ENCODE measurements around the gene TNFSF11. TPM values are rescaled to one million over a fixed set of nuclear protein-coding genes. Genes with fewer than 3 reads are reported as not detected.

The TNFSF11 gene
- total and polyA plus RNA-seq, 2 donors from 2014 or later = 0.22 TPM; not detected in 1

GRCh38 chr13:42628666-42629065 is 54.7 kb downstream of the TNFSF11 start:
- H3K4me3 ChIP-seq (ENCODE audit: low read length in 3 of 3) = no peak overlapping the region
- DNase-seq (no peak), FAIRE-seq (no peak)
- no peaks in the 10 kb centered on the region for H3K36me3 ChIP-seq (ENCODE audit: control insufficient read depth in 2 of 3, insufficient read depth in 3 of 3, low read length in 3 of 3)
- no peaks in the 10 kb centered on the region for H3K27me3 ChIP-seq (ENCODE audit: control insufficient read depth, insufficient read depth, low read length)
- no peak for TF ChIP-seq CTCF (IDR thresholded peaks at IDR 0.05; ENCODE audit: borderline replicate concordance, extremely low read depth, insufficient read depth)
- no peak overlapping the region for H3K27ac ChIP-seq (ENCODE audit: low read depth in 2 of 2, low read length in 2 of 2)
- intact Hi-C loops (cut with DNase I) = no loop called here
- H3K4me1 ChIP-seq (ENCODE audit: control insufficient read depth in 2 of 3, insufficient read depth in 2 of 3, low read depth in 1 of 3, low read length in 3 of 3) = no peaks in the 10 kb centered on the region
- H3K9me3 ChIP-seq (ENCODE audit: control insufficient read depth in 2 of 3, insufficient read depth in 1 of 3, low read length in 3 of 3) = no peaks in the 10 kb centered on the region
- no peak overlapping the region for H3K9ac ChIP-seq (ENCODE audit: low read length in 3 of 3)

GRCh38 chr13:42631181-42631580 is 57.2 kb downstream of the TNFSF11 start:
- H3K27me3 ChIP-seq (ENCODE audit: control insufficient read depth, insufficient read depth, low read length) = no peaks in the 10 kb centered on the region
- H3K9ac ChIP-seq (ENCODE audit: low read length in 3 of 3) = no peak overlapping the region
- no peak overlapping the region for H3K27ac ChIP-seq (ENCODE audit: low read depth in 2 of 2, low read length in 2 of 2)
- H3K4me1 ChIP-seq (ENCODE audit: control insufficient read depth in 2 of 3, insufficient read depth in 2 of 3, low read depth in 1 of 3, low read length in 3 of 3) = no peaks in the 10 kb centered on the region
- H3K9me3 ChIP-seq (ENCODE audit: control insufficient read depth in 2 of 3, insufficient read depth in 1 of 3, low read length in 3 of 3) = no peaks in the 10 kb centered on the region
- FAIRE-seq = no peak
- TF ChIP-seq CTCF (IDR thresholded peaks at IDR 0.05; ENCODE audit: borderline replicate concordance, extremely low read depth, insufficient read depth) = no peak
- no peaks in the 10 kb centered on the region for H3K36me3 ChIP-seq (ENCODE audit: control insufficient read depth in 2 of 3, insufficient read depth in 3 of 3, low read length in 3 of 3)
- H3K4me3 ChIP-seq (ENCODE audit: low read length in 3 of 3) = no peak overlapping the region
- no peak for DNase-seq
- intact Hi-C loops (cut with DNase I) = no loop called here

GRCh38 chr13:42633495-42633894 is 59.5 kb downstream of the TNFSF11 start:
- no peak for FAIRE-seq
- intact Hi-C loops (cut with DNase I) = no loop called here
- no peak overlapping the region for H3K9ac ChIP-seq (ENCODE audit: low read length in 3 of 3)
- no peaks in the 10 kb centered on the region for H3K9me3 ChIP-seq (ENCODE audit: control insufficient read depth in 2 of 3, insufficient read depth in 1 of 3, low read length in 3 of 3)
- no peaks in the 10 kb centered on the region for H3K4me1 ChIP-seq (ENCODE audit: control insufficient read depth in 2 of 3, insufficient read depth in 2 of 3, low read depth in 1 of 3, low read length in 3 of 3)
- H3K4me3 ChIP-seq (ENCODE audit: low read length in 3 of 3) = no peak overlapping the region
- no peak for DNase-seq
- no peaks in the 10 kb centered on the region for H3K36me3 ChIP-seq (ENCODE audit: control insufficient read depth in 2 of 3, insufficient read depth in 3 of 3, low read length in 3 of 3)
- TF ChIP-seq CTCF (IDR thresholded peaks at IDR 0.05; ENCODE audit: borderline replicate concordance, extremely low read depth, insufficient read depth) = no peak
- no peak overlapping the region for H3K27ac ChIP-seq (ENCODE audit: low read depth in 2 of 2, low read length in 2 of 2)
- H3K27me3 ChIP-seq (ENCODE audit: control insufficient read depth, insufficient read depth, low read length) = no peaks in the 10 kb centered on the region

- Histone ChIP-seq H3K27me3 (ENCODE audit: control insufficient read depth, insufficient read depth, low read length) (no peaks in the 10 kb centered on the region), H3K4me1 (ENCODE audit: control insufficient read depth in 2 of 3, insufficient read depth in 2 of 3, low read depth in 1 of 3, low read length in 3 of 3) (no peaks in the 10 kb centered on the region), H3K9ac (ENCODE audit: low read length in 3 of 3) (no peak overlapping the region), H3K9me3 (ENCODE audit: control insufficient read depth in 2 of 3, insufficient read depth in 1 of 3, low read length in 3 of 3) (peaks cover 0 to 6% (median 0%) of the 10 kb centered on the region in 3 donors), H3K4me3 (ENCODE audit: low read length in 3 of 3) (no peak overlapping the region), H3K36me3 (ENCODE audit: control insufficient read depth in 2 of 3, insufficient read depth in 3 of 3, low read length in 3 of 3) (no peaks in the 10 kb centered on the region), H3K27ac (ENCODE audit: low read depth in 2 of 2, low read length in 2 of 2) (no peak overlapping the region)
- no peak for TF ChIP-seq CTCF (IDR thresholded peaks at IDR 0.05; ENCODE audit: borderline replicate concordance, extremely low read depth, insufficient read depth)
- intact Hi-C loops (cut with DNase I) = no loop called here
- DNase-seq = no peak
- FAIRE-seq = no peak
These were observed 64.1 kb downstream of the TNFSF11 start for GRCh38 chr13:42638101-42638500.

Measured in kidney (tissue), 14 donors.